Measurements from ENCODE around the gene CNNM3. TPM values are rescaled to one million over a fixed set of nuclear protein-coding genes. Genes with fewer than 3 reads are reported as not detected.

The CNNM3 gene
- total RNA-seq, 1 donor from 2014 or later, result 32.6 TPM

GRCh38 chr2:96866986-96867755 is 51.1 kb downstream of the CNNM3 start:
- H3K36me3 Mint-ChIP-seq (ENCODE audit: low read depth), result peaks cover 6% of the 10 kb centered on the region
- H3K9me3 Mint-ChIP-seq, result no peaks in the 10 kb centered on the region
- no peak for DNase-seq (ENCODE audit: low read depth, low spot score)
- no peaks in the 10 kb centered on the region for H3K27me3 Mint-ChIP-seq (ENCODE audit: low read depth)
- peak overlapping the region; percentile 96 for H3K27ac Mint-ChIP-seq (ENCODE audit: unreplicated experiment)
- peaks cover 32% of the 10 kb centered on the region for H3K4me1 Mint-ChIP-seq
- no peak for TF ChIP-seq CTCF (conservative IDR thresholded peaks at IDR 0.05)
- H3K4me3 Mint-ChIP-seq, result peak overlapping the region; percentile 94

GRCh38 chr2:96867756-96868554 is 51.9 kb downstream of the CNNM3 start:
- Mint-ChIP-seq H3K4me1 (peaks cover 34% of the 10 kb centered on the region), H3K27me3 (ENCODE audit: low read depth) (no peaks in the 10 kb centered on the region), H3K4me3 (peak overlapping the region; percentile 94), H3K27ac (ENCODE audit: unreplicated experiment) (peak overlapping the region; percentile 96), H3K36me3 (ENCODE audit: low read depth) (peaks cover 5% of the 10 kb centered on the region), H3K9me3 (no peaks in the 10 kb centered on the region)
- DNase-seq (ENCODE audit: low read depth, low spot score), result no peak
- TF ChIP-seq CTCF (conservative IDR thresholded peaks at IDR 0.05), result no peak

DNA sequence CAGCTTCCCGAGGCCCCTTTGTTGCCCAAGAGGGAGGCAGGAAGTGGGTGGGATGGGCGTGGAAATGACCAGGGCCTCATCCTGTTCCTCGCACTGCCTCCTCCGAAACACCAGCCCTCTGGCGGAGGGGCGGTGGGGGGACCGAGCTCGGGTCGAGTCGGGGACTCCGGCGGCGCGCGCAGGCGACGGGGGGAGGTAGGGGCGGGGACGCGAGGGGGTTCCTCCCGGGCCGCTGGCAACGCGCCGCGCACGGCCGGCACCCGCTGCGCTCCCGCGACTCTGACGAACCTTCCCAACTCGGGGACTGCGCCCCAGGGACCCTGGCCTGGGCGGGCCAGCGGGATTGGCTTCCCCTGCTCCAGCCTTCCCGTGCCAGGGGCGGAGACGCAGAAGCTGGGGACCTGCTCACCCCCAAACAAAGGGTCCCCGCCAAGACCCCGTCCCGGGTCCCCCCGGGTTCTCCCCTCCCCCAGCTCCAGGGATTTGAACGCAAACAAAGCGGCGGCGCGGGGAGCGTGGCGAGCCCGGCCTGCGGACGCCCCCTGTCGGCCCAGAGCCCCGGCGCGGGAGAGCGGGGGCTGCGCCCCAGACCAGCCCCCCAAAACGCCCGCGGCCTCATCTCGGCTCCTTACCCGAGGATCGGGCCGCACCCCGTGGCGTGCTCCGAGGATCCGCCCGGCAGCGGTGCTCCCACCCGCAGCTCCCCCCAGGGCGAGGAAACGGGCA is 52.6 kb downstream of the CNNM3 start:
- peak; percentile 82 for DNase-seq (ENCODE audit: low read depth, low spot score)
- Mint-ChIP-seq H3K9me3 (no peaks in the 10 kb centered on the region), H3K27ac (ENCODE audit: unreplicated experiment) (peak overlapping the region; percentile 96), H3K36me3 (ENCODE audit: low read depth) (no peaks in the 10 kb centered on the region), H3K4me1 (peaks cover 36% of the 10 kb centered on the region), H3K4me3 (peak overlapping the region; percentile 94), H3K27me3 (ENCODE audit: low read depth) (no peaks in the 10 kb centered on the region)
- peak; percentile 76 for TF ChIP-seq CTCF (conservative IDR thresholded peaks at IDR 0.05)

- no peak for DNase-seq (ENCODE audit: low read depth, low spot score)
- Mint-ChIP-seq H3K4me1 (peaks cover 42% of the 10 kb centered on the region), H3K36me3 (ENCODE audit: low read depth) (no peaks in the 10 kb centered on the region), H3K27me3 (ENCODE audit: low read depth) (no peaks in the 10 kb centered on the region), H3K9me3 (no peaks in the 10 kb centered on the region), H3K4me3 (no peak overlapping the region), H3K27ac (ENCODE audit: unreplicated experiment) (no peak overlapping the region)
- TF ChIP-seq CTCF (conservative IDR thresholded peaks at IDR 0.05), result peak; percentile 33
Measured at GRCh38 chr2:96869281-96869821, 53.3 kb downstream of the CNNM3 start.

Measured in neural crest cell (in vitro differentiated cells).